Breast epithelium (tissue), 4 donors: ENCODE measurements around the gene AVPR1B. TPM values are rescaled to one million over a fixed set of nuclear protein-coding genes. Genes with fewer than 3 reads are reported as not detected.
"Not testable (repeated sequence)": the region's sequence is repeated elsewhere in the genome, so short reads cannot be mapped to it uniquely, and the experiment has no call there.

Experiments used
- DNase-seq, 2 donors: peaks; one replicate each; pipeline ENCODE4 v3.0.0-alpha.2; 2019; ENCODE audit warnings: low spot score in 2 of 2
- H3K27ac ChIP-seq, 2 donors: fragments of 200-600 bp; sonication (generic) in 1 of 2; one replicate each; pipeline ENCODE4 v1.5.1; 2016 to 2019; ENCODE audit warnings: mild to moderate bottlenecking in 1 of 2
- H3K27me3 ChIP-seq, 2 donors: fragments of 200-600 bp; sonication (generic) in 1 of 2; one replicate each; pipeline versions ENCODE4 v1.5.1 to v1.6.0; 2017 to 2019; ENCODE audit warnings: control low read depth in 1 of 2, mild to moderate bottlenecking in 1 of 2
- H3K36me3 ChIP-seq: fragments of 200-600 bp; one replicate; pipeline ENCODE4 v1.5.1; 2019
- H3K4me1 ChIP-seq, 2 donors: fragments of 200-600 bp; sonication (generic); one replicate each; pipeline ENCODE4 v1.5.1; 2016 to 2019; ENCODE audit warnings: control low read depth in 1 of 2
- H3K4me3 ChIP-seq, 3 donors: fragments of 200-600 bp; sonication (generic); 1 replicate in 2 of 3; 2 replicates in 1 of 3; pipeline ENCODE4 v1.5.1; 2016 to 2019; ENCODE audit warnings: mild to moderate bottlenecking in 3 of 3, moderate library complexity in 2 of 3
- H3K9me3 ChIP-seq, 2 donors: fragments of 200-600 bp; sonication (generic) in 1 of 2; one replicate each; pipeline ENCODE4 v1.5.1; 2016 to 2019; ENCODE audit warnings: control low read depth in 1 of 2
- CTCF ChIP-seq, 3 donors: fragments of 450-650 bp; IDR thresholded peaks; one replicate each; pipeline ENCODE4 v1.5.1; 2016 to 2017; ENCODE audit warnings: antibody characterized with exemption in 3 of 3, mild to moderate bottlenecking in 3 of 3, moderate library complexity in 3 of 3
- POLR2A ChIP-seq: fragments of 450-650 bp; IDR thresholded peaks from one replicate; pipeline ENCODE4 v1.6.1; 2016; ENCODE audit warnings: antibody characterized with exemption, mild to moderate bottlenecking, moderate library complexity
- POLR2AphosphoS5 ChIP-seq, 3 donors: sonication (generic); formaldehyde crosslinking; IDR thresholded peaks; one replicate each; pipeline ENCODE4 v1.6.1; 2017; ENCODE audit warnings: antibody characterized with exemption in 3 of 3
- intact Hi-C: fragments of 100-400 bp; cut with DNase I; formaldehyde crosslinking; loops from one replicate; pipeline ENCODE4 v1.15.1; 2023; ENCODE audit warnings: low total_unique reads
- total RNA-seq, 3 donors: library from RNA; depleted of rRNA; stranded (reverse); fragments of >200 nt; gene quantifications; one replicate each; pipeline ENCODE4 v1.1.0, GENCODE V29; 2016

Gene AVPR1B
- total RNA-seq, 3 donors from 2014 or later = not detected

- Histone ChIP-seq H3K36me3 (no peaks in the 10 kb centered on the region), H3K9me3 (no peaks in the 10 kb centered on the region), H3K4me3 (no peak overlapping the region), H3K4me1 (no peaks in the 10 kb centered on the region), H3K27ac (no peak overlapping the region), H3K27me3 (no peaks in the 10 kb centered on the region)
- intact Hi-C loops = no loop called here
- TF ChIP-seq POLR2AphosphoS5 (IDR thresholded peaks at IDR 0.05) (no peak), CTCF (IDR thresholded peaks at IDR 0.05) (no peak), POLR2A (no peak)
- no peak for DNase-seq
Measured at GRCh38 chr1:206067486-206068227, 49.5 kb downstream of the AVPR1B start.

GRCh38 chr1:206066479-206067171 is 50.6 kb downstream of the AVPR1B start:
- Histone ChIP-seq H3K36me3 (no peaks in the 10 kb centered on the region), H3K9me3 (no peaks in the 10 kb centered on the region), H3K4me3 (no peak overlapping the region), H3K27me3 (no peaks in the 10 kb centered on the region), H3K4me1 (no peaks in the 10 kb centered on the region), H3K27ac (no peak overlapping the region)
- intact Hi-C loops = no loop called here
- no peak for DNase-seq
- TF ChIP-seq POLR2A (no peak), CTCF (IDR thresholded peaks at IDR 0.05) (no peak), POLR2AphosphoS5 (IDR thresholded peaks at IDR 0.05) (no peak)

GRCh38 chr1:206065547-206066145 is 51.5 kb downstream of the AVPR1B start:
- Histone ChIP-seq H3K9me3 (no peaks in the 10 kb centered on the region), H3K27ac (no peak overlapping the region), H3K4me1 (no peaks in the 10 kb centered on the region), H3K36me3 (no peaks in the 10 kb centered on the region), H3K4me3 (no peak overlapping the region), H3K27me3 (no peaks in the 10 kb centered on the region)
- TF ChIP-seq POLR2A (no peak), CTCF (IDR thresholded peaks at IDR 0.05) (no peak), POLR2AphosphoS5 (IDR thresholded peaks at IDR 0.05) (no peak)
- DNase-seq = no peak
- intact Hi-C loops = no loop called here

- intact Hi-C loops, H3K9me3 ChIP-seq, H3K4me3 ChIP-seq, H3K4me1 ChIP-seq, DNase-seq, H3K36me3 ChIP-seq, H3K27ac ChIP-seq, H3K27me3 ChIP-seq: not testable (repeated sequence)
Measured at GRCh38 chr1:206064501-206064900, 52.7 kb downstream of the AVPR1B start.

- H3K27me3 ChIP-seq, H3K4me3 ChIP-seq, intact Hi-C loops, H3K27ac ChIP-seq, H3K4me1 ChIP-seq, H3K9me3 ChIP-seq, DNase-seq, H3K36me3 ChIP-seq: not testable (repeated sequence)
Measured at GRCh38 chr1:206064001-206064400, 53.2 kb downstream of the AVPR1B start.

- no peaks in the 10 kb centered on the region for H3K4me1 ChIP-seq
- H3K36me3 ChIP-seq = no peaks in the 10 kb centered on the region
- no peak overlapping the region for H3K27ac ChIP-seq
- TF ChIP-seq POLR2A = no peak
- TF ChIP-seq CTCF (IDR thresholded peaks at IDR 0.05) = no peak
- TF ChIP-seq POLR2AphosphoS5 (IDR thresholded peaks at IDR 0.05) = no peak
- intact Hi-C loops = no loop called here
- no peaks in the 10 kb centered on the region for H3K9me3 ChIP-seq
- H3K4me3 ChIP-seq = no peak overlapping the region
- DNase-seq = no peak
- H3K27me3 ChIP-seq = no peaks in the 10 kb centered on the region
Measured at GRCh38 chr1:206062464-206062863, 54.7 kb downstream of the AVPR1B start.
